Choroid plexus epithelial cell (primary cell): ENCODE measurements around the gene ADORA2A.
A peak's percentile ranks its signal among the peaks of the same experiment; 100 is the strongest.

ENCODE experiments used
- DNase-seq: peaks from one replicate; pipeline ENCODE4 v3.0.0-alpha.2; 2010; ENCODE audit warnings: low read depth
- H3K4me3 ChIP-seq: 2 replicates; pipeline ENCODE4 v1.5.1; 2011; ENCODE audit warnings: low read depth, mild to moderate bottlenecking, control low read depth, low read length, moderate library complexity
- CTCF ChIP-seq: conservative IDR thresholded peaks from 2 replicates; pipeline ENCODE4 v1.5.1; 2011; ENCODE audit warnings: low read depth, mild to moderate bottlenecking, control low read depth, inconsistent platforms, low read length, moderate library complexity

Gene ADORA2A

GRCh38 chr22:24403346-24403745 lies 24.1 kb upstream of the ADORA2A start:
- no peak for TF ChIP-seq CTCF
- DNase-seq, result no peak
- no peak overlapping the region for H3K4me3 ChIP-seq

- DNase-seq, result no peak
- TF ChIP-seq CTCF, result no peak
- no peak overlapping the region for H3K4me3 ChIP-seq
Measured at GRCh38 chr22:24404561-24405275, 22.7 kb upstream of the ADORA2A start.

- H3K4me3 ChIP-seq, result no peak overlapping the region
- no peak for DNase-seq
- TF ChIP-seq CTCF, result no peak
Measured at GRCh38 chr22:24405631-24406321, 21.6 kb upstream of the ADORA2A start.

- no peak for DNase-seq
- H3K4me3 ChIP-seq, result no peak overlapping the region
- no peak for TF ChIP-seq CTCF
Measured at GRCh38 chr22:24406322-24407277, 20.8 kb upstream of the ADORA2A start.

- no peak for TF ChIP-seq CTCF
- peak; percentile 61 for DNase-seq
- no peak overlapping the region for H3K4me3 ChIP-seq
Measured at GRCh38 chr22:24407278-24407665, 20.1 kb upstream of the ADORA2A start.

GRCh38 chr22:24407884-24408283 lies 19.5 kb upstream of the ADORA2A start:
- no peak overlapping the region for H3K4me3 ChIP-seq
- no peak for DNase-seq
- no peak for TF ChIP-seq CTCF
